CD4-positive, alpha-beta T cell treated with Interleukin-6 at 100 ng/mL for 8 hours (primary cell): Measurements from ENCODE around the gene INPP4B.
"Not testable (repeated sequence)": the region's sequence is repeated elsewhere in the genome, so short reads cannot be mapped to it uniquely, and the experiment has no call there.

ENCODE experiments used
- DNase-seq: peaks from one replicate; pipeline ENCODE4 v3.0.0-alpha.2; 2020; ENCODE audit warnings: mixed read lengths, low spot score

INPP4B gene

DNA sequence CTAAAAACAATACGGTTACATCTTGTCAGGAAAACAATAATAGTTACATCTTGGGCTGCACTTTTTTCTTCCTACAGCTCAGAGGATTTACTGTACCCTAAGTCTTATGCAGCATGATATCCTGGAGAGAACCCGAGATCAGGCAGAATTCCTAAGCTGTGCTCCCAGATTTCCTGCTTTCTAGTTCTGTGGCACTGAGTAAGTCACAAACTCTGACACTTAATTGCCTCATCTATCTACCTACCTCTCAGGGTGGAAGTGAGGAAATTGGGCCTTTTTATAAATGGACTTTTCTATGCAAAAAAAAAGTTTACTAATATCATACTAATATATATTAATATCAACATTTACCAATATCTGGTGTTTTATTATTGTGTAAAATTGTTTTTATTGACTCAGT, 438.5 kb downstream of the INPP4B start:
- no peak for DNase-seq

DNA sequence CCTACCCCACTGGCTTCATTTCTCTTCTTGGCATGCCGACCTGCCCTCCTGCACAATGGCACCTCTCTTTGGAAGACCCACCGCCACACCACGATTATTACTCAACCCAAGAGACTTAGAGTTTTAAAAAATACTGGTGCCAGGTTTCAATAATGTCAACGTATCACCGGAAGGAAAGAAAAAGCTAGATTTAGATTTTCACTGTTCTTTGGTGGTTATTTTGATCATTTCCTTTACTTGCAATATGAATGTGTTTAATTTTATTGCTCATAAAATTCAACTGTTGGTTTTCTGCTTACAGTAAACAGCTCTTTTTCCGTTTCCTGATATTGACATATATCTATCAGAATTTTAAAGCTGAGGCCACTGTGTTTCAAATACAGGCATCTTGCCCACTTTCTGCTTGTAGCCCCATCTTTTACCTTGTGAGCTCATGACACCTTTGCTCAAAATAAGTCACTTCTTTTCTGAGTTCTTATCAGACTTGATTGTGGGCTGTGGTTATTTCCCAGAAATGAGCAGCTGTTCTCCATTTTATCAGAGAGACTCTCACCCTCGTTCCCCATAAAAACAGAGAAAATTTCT, 439.1 kb downstream of the INPP4B start:
- peak; percentile 65 for DNase-seq

DNA sequence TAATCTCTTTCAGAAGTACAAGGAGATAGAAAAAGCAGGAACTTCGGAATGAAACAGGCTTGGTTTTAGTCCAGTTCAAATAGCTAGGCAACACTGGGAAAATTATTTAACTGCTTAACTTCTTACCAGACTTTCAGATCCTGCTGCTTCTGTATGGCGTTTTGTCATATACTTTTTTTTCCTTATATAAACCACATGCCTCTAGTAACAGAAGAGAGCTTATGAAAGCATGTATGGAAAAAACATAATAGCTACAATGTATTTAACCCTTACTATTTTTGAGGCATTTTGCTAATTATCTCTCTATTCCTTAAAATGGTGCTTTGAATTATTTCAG, 439.6 kb downstream of the INPP4B start:
- no peak for DNase-seq

DNA sequence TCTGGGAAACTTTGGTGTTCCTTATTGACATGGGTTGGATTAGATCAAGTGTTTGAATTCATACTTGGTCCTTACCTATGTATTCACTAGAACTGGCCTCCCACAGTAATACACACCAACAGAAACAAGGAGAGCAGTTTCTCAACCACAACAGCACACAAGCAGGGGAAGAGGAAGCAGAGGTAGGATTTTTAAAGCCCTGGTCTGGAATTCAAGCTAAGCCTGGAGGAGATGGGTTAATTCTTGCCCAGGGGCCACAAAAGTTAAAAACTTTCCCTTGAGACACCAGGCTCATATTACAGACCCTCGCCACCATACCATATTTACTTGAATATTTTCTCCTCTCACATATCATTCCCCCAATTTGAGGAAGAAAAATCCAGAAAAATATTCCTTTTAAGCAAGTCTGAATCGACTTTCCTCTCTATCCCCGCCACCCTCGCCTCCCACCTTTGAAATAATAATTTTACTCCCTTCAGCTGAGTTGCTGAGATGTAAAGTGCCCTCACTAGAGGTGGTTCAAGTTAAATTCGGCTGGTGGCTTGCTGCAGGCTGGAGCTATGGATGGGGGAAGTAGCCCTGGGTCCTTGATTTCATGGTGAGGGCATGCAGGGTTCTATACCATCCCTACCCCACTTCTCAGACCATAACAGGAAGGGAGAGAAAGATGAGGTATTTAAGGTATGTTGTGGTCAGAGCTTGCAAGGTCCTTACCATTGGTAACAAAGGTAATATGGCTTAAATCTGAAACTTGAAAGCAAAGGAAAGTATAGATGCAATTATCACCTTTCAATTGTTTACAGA, 440.2 kb downstream of the INPP4B start:
- DNase-seq, result no peak

DNA sequence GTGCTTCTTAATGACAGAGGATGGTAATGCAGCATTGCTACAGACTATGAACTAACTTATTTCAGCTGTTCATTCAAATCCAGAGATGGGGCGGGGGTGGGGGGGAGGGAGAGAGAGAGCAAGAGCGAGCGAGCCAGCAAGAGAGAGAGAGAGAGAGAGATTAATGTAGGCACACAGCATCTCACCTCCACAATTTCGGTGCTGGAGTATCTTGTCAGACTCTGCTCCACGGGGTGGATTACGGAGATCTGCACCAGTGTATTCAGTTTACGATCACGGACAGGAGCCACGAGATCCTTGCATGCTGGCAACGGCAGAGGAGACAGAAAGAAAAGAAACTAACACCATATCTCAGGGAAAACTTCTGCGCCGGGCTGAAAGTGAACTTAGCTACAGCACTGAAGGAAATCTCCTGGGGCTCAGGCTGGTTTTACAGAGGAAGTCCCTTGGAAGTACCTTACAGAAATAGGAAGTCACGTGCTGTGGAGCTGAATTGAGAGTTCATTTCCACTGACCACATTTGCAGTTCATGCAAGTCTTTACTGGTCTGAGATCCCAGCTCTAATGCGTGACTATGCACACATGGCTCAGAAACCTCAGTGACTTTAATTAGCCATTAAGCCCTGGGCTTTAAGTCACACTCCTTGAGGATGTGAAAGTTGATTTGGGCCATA, 440.9 kb downstream of the INPP4B start:
- DNase-seq, result peak; percentile 69

DNA sequence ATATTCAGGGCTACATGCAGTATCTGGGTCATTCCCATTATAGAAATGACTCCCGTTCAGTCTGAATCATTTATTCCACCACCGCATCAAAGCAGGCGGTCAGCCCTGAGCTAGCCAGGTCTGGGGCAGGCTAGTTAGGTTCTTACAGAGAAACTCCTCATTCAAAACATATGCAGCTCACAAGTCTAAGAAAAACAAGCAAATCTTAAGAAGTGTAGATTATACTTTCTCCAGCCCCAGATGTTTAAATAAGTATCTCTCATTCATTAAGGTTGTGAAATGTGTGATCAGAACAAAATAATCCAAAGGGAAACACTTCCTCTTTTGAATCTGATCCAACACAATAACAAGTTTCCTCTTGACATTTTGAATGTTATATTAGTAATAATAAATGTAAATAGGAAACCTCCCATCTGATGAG, 441.9 kb downstream of the INPP4B start:
- no peak for DNase-seq

DNA sequence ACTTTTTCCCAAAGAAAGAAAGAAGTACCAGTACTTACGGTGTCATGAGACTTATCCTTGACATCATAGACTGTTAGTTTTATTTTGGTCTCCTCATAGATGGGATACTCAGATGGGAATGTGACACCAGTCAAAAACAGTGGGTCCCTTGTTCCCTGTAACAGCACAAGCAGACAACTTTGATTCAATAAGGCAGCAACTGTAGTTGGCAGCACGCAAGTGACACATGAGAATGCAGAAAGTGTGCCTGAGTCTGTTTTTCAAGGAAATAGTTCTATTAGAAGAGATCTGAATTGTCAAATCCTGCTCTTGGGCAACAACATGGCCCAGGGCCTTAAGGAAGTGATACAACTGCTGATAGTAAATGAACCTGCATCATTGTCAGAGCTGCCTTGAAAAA, 443.2 kb downstream of the INPP4B start:
- peak; percentile 33 for DNase-seq

DNA sequence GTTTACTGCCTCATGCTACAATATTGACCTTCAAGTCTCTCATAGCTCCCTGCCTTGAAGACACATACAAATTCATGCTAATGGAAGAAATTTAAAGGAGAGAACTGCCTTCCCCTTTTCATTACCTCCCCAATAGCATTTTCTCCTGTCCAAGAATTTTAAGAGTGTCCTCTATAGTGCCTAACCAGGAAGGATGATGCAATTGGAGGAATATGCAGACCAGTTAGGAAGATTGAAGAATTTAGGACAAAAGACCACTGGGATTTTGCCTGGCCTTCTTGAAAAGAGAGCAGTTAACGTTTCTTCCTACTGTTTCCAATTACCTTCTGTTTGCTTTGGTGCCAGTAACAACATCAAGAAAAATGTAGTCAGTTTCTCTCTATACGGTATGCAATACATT, 443.9 kb downstream of the INPP4B start:
- no peak for DNase-seq

DNA sequence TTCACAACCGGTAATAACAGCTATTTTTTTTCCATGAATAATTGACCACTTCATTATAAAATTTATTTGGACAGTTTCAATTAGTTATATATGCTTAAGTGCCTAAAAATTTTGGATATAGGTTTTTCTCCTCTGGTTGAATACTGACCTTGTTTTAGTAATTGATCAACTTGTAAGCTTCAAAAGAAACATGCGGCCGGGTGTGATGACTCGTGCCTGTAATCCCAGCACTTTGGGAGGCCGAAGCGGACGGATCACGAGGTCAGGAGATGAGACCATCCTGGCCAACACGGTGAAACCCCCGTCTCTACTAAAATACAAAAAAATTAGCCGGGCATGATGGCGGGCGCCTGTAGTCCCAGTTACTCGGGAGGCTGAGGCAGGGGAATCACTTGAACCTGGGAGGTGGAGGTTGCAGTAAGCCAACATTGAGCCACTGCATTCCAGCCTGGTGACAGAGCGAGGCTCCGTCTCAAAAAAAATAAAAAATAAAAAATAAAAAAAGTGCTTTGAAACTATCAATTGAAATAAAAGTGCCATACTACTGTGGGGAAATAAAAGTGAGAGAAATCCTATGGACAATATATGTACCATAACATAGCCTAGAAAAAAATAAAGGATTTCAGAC, 448.6 kb downstream of the INPP4B start:
- not testable (repeated sequence) for DNase-seq

DNA sequence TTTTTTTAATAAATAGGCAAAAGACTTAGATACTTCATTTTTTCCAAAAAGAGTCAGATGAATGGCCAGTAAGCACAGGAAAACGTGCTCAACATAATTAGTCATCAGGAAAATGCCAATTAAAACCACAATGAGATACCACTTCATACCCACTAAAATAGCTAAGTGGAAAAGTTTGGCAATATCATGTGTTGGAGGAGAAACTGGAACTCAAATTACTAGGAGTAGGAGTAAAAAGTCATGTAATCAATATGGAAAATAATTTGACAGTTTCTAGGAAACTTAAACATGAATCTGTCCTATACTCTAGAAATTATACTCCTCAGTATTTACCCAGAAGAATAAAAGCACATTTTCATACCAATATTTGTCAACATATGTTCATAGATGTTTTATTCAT, 449.8 kb downstream of the INPP4B start:
- DNase-seq, result no peak

DNA sequence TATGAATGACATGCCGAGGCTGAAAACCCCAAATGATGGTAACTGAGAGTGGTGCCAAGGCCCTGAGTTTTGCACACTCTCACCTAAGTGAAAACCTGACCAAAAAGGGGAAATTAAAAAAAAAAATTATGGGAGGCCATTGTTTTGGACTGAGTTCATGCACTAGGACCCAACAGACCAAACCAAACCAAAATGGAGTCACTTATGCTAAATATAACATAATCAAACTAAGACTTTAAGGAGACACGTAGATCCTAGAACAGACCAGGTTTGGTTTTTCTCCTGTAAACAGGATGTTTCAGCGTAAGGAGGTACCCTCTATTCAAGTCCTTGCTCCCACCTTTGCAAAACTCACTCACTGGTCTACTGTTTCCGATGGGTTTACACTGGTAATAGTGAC, 453.0 kb downstream of the INPP4B start:
- no peak for DNase-seq

DNA sequence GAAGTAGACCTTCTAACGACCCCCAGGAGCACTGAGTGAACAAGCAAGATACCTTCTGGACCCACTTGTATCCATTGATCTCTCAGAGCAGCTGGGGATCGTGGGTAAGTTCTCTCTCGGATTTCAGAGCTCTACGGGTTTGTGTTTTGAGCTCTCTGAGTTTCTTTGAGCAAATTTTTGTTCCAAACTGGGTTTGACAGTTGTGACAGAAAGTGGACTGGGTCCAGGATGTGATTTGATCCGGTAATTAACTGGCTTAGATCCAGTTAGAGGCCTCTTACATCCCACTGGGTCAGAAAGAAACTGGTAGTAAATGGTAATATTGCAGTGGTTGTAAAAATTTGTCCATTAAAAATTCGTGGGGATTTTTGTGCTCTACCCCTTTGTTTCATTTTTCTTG, 459.2 kb downstream of the INPP4B start:
- DNase-seq, result no peak

DNA sequence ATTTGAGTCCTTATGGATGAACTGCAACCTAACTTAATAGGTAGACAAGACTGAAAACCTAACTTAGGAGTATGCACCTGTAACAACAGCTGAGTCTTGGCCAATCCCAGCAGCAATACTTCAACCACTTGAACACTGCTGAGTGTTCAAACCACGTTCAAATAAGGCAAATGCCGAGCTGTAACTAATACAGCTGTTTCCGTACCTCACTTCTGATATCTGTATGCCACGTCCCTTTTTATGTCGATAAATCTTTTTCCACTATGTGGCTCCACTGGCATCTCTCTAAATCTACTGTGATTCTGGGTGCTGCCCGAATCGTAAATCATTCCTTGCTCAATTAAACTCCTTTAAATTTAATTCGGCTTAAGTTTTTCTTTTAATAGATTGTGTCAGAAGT, 459.7 kb downstream of the INPP4B start:
- no peak for DNase-seq

DNA sequence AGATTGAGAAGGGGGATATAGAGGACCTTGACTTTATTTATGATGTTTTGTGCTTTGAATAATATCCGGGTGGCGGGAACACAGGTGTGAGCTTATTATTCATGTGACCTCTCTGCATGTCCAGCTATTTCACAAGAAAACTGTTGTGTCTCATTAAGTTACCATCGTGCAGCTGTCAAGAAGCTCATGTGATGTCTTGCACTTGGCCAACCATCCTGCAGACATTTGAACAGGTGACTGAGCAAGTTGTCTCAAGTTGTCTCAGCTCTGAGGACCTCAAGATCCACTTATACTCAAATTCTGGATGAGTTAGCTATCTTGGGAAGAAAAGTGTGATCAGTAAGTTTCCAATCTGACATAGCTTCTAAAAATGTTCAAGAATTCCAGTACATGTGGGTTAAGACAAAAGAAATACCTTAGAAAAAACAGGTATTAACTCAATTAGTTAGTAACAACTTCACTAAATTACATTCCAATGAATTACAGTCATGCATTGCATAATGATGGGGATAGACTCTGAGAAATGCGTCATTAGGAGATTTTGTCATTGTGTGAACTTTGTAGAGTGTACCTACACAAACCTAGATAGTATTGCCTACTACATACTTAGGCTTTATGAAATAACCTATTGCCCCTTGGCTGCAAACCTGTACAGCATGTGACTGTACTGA, 462.2 kb downstream of the INPP4B start:
- DNase-seq, result no peak

DNA sequence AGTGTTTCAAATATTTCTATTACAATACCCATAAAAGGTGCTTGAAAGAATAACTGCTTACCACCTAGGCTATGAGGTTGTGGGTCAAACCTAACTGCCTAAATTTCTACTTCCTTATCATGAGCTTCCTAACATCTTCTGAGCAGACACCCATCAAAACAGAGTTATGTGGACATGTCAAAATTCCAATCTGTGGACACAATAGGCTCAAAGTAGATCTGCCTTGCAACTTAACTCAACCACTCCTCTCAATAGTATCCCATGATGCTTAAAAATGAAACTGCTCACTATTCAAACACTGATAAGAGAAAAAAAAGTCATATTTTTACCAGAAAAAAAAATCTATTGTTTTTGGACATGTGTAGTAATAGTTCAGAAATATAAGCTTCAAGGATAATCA, 462.7 kb downstream of the INPP4B start:
- no peak for DNase-seq

DNA sequence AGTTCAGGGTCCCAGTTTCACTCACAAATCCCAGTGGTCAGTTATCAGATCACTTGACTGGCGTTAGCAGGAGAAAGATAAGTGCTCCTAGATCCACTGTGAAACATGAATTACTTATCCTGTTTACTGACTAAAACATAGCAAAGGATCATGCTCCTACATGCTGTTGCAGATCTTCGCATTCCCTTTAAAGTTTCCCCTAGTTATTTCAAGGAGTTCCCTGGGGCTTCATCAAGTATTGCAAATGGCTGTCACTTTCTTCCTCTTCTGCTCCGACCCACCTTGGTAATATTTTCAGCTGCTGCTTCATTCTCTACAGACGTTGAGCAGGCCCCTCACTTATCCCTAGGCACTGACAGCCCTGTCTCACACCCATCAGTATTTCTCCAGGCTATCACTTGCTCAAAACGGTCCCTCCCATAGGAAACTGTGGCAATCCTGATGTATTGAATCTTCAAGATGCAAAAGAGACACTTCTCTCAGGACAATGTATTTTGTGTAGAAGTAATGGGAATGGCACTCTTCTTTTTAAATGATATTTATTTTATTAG, 466.0 kb downstream of the INPP4B start:
- no peak for DNase-seq

DNA sequence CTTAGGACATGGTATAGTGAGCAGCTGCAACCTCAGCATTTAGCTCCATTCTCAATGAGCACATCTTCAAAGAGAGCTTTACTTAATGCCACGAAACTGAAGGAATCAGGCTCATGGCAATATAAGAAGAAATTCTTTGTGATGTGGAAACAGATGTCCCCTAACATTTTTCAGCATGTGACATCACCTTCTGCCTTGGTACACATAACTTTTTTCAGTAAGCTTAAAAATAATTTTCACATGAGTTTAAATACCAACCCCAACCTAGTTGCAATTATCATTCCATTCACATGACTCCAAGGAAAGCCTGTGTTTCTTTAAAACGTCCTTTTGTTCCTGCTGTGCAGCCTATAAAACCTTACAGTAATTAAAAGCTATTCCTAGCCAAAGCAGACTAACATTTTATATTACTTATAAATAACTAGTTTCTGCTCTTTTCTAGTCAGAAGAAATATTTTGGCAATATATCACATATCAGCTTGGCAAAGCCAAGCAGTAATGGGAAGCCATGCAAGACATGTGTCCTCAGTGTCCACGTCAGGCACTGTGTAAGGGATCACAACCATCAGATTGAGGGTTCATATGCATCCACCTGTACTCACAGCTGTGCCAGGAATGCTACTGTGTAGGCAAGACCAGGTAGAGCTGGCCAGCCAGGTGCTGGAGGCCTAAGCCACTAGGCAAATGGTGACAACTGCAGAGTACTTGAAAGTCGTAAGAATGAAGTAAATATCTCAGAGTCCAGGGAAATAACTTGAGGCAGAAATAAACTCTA, 466.6 kb downstream of the INPP4B start:
- DNase-seq, result no peak

DNA sequence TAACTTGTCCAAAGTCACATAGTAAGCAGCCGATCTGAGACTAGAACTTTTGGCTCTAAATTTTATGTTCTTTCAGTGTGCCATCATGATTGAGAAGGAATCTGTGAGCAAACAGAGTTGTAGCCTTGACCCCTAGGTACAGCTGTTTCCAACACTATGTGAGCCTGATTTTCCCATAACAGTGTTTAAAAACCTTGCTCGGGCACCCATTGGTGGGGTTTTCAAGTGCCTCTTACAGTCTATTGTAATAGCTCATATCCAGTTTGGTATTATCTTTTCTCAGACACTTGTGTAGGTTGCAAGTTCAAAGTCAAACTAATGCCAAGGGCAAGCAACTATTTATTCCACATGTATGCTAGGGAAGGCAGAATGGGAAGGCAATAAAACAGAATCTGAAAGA, 467.9 kb downstream of the INPP4B start:
- no peak for DNase-seq

DNA sequence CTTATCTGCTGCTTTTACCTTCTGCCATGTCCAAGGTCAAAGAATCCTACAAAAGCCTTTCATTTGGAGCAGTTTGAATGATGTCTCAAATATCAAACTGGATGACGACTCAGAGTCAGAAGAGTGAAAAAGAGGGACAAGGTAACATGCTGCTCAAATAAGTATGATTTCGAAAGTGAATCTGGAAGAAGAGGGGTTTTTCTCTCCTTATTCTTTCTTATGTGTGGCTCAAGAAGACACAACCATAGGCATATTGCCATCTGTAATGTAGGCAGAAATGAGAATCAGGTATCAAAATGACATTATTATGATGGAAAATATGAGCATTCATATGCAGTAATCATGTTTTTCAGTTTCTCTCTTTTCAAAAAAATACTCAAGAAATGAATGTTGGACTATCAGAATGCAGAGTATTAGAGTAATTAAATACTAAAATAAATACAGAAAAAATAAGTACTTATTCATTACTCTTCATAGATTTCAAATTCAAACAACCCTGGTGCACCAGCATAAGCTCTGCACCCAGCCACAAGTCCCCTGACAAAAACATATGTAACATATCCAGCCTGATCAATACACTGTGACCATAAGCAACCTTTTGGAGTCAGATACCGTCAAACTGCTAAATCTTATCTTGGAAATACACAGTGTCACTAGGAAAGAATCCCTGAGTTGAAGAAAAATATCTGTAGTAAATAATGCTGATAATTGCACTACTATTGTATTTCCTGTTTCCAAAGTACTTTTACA, 468.6 kb downstream of the INPP4B start:
- DNase-seq, result no peak

DNA sequence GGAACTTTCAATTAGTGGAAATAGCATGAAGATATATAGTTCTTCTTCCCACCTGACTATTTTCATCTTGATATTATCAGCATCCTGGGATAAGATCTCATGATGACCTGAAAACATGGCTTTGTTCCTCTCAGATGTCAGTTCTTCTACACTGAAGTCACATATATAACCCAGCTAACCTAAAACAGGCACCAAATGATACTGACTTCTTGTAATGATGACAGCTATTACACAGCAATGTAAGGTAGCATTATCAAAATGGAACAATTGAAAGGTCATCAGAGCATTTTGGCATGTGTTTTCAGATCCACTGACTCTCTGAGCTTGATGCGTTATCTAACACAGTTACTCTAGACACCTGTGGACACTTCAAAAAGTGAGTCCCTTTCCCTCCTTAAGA, 469.9 kb downstream of the INPP4B start:
- no peak for DNase-seq

DNA sequence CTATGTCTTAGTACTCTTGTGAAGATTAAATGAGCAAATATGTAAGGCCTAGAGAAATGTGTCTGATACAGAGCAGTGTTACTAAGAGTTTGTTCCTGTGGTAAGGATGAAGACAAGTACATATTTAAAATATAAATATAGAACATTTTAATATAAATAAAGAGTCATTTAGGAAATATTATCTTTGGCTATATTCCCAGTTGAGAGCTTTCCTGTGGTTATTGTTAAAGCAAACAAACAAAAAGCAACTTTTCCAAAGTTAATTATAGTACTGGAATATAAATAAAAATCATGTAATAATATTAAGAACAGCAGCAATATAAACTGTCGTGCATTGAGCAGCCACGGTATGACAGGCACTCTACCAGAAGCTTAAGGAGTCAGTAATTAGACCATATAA, 472.5 kb downstream of the INPP4B start:
- no peak for DNase-seq
